ENCODE data around the gene AR.

The AR gene

DNA sequence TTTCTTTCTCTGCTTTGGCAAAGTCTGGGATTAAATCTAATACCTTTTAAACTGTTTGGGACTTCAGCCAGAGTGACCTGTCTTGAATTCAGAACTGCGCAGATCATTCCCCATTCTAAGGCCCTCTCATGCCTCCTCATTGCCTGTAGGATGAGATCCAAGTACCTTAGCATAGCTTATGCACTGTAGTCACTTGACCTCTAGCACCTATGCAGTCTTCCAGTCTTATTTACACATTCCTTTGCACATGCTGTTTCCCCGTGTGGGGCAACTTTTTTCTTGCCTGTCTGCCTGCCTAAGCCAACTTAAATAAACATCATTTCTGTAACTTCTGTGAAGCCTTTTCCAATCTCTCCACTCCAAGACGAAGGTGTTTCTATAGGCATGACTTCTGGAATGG lies 68.4 kb downstream of the AR start:
- H3K4me3 ChIP-seq (ENCODE audit: low read depth, low read length) = no peak overlapping the region
- peak; percentile 43 for DNase-seq (ENCODE audit: low read depth)
- no peak for TF ChIP-seq CTCF (IDR thresholded peaks at IDR 0.05; ENCODE audit: control insufficient read depth, extremely low read depth, insufficient read depth)

DNA sequence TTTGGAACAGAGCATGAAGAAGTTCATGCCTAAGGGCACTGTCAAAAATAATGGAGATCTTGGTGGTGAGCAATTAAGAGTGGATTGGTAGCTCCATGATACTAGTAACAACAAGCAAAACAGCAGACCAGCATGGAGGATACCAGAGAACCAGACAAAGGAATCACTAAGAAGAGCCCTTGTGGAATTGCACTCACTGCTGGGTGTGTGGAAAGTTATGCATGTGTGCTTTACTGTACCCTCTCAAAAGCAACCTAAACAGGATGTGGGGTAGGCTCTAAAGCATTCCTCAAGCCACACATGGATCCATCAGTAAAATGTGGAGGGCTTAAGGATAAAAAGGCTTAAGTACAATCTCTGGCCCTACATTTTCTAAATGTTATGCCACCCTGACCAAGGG lies 69.5 kb downstream of the AR start:
- no peak overlapping the region for H3K4me3 ChIP-seq (ENCODE audit: low read depth, low read length)
- TF ChIP-seq CTCF (IDR thresholded peaks at IDR 0.05; ENCODE audit: control insufficient read depth, extremely low read depth, insufficient read depth) = no peak
- no peak for DNase-seq (ENCODE audit: low read depth)

- no peak for TF ChIP-seq CTCF (IDR thresholded peaks at IDR 0.05; ENCODE audit: control insufficient read depth, extremely low read depth, insufficient read depth)
- H3K4me3 ChIP-seq (ENCODE audit: low read depth, low read length) = no peak overlapping the region
- DNase-seq (ENCODE audit: low read depth) = no peak
Measured at GRCh38 chrX:67613996-67614395, 70.2 kb downstream of the AR start.

- H3K4me3 ChIP-seq (ENCODE audit: low read depth, low read length) = no peak overlapping the region
- TF ChIP-seq CTCF (IDR thresholded peaks at IDR 0.05; ENCODE audit: control insufficient read depth, extremely low read depth, insufficient read depth) = no peak
- no peak for DNase-seq (ENCODE audit: low read depth)
Measured at GRCh38 chrX:67614423-67614822, 70.6 kb downstream of the AR start.

DNA sequence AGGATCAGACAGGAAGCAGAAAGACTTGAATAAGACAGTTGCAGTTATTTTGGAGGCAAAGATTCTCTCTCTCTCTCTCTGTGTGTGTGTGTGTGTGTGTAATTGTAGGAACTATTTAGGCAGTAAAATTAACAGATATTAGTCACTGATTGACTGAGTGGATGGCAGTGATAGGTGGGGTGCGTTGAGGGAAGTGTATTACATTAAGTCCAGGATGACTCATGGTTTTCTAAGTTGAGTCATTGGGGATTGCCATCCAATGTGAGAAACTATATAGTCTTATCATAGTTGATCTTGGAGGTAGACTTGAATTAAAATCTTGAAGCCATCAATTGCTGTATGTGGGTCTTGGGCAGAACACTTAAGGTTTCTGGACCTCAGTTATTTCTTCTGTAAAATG lies 75.4 kb downstream of the AR start:
- no peak for TF ChIP-seq CTCF (IDR thresholded peaks at IDR 0.05; ENCODE audit: control insufficient read depth, extremely low read depth, insufficient read depth)
- no peak overlapping the region for H3K4me3 ChIP-seq (ENCODE audit: low read depth, low read length)
- DNase-seq (ENCODE audit: low read depth) = no peak

DNA sequence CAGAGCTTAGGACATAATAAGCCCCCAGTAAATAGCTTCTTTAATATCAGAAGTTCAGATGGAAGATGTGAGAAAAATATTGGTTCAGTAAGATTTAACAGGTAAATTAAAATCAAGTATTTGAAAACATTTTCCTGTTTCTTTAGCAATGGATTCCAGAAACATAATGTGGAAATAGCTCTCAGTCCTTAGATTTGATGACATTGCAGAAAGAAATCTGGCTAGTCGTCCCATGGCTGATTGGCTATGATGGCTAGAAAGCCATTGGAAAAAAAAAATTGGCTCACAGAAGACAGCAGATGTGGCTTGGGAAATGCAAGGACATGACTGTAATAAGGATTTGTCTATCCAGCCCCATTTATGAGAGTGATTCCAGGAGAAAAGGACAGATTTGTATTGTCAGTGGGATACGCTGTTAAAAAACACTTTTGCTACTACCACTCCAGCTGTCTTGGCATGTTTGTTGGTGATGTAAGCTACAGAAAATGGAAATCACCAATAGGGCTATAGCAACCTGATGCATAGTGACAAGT lies 78.3 kb downstream of the AR start:
- no peak for TF ChIP-seq CTCF (IDR thresholded peaks at IDR 0.05; ENCODE audit: control insufficient read depth, extremely low read depth, insufficient read depth)
- no peak overlapping the region for H3K4me3 ChIP-seq (ENCODE audit: low read depth, low read length)
- no peak for DNase-seq (ENCODE audit: low read depth)

- no peak for DNase-seq (ENCODE audit: low read depth)
- TF ChIP-seq CTCF (IDR thresholded peaks at IDR 0.05; ENCODE audit: control insufficient read depth, extremely low read depth, insufficient read depth) = no peak
- H3K4me3 ChIP-seq (ENCODE audit: low read depth, low read length) = no peak overlapping the region
Measured at GRCh38 chrX:67624325-67624724, 80.5 kb downstream of the AR start.

Measured in LNCaP clone FGC (cell line).